Hematopoietic multipotent progenitor cell treated with erythropoietin and hydrocortisone succinate and interleukin-3 and kit ligand, for 4 days (in vitro differentiated cells): Measurements from ENCODE around the gene EIF4A2.
A peak's percentile ranks its signal among the peaks of the same experiment; 100 is the strongest.

Experiments used
- DNase-seq: peaks from one replicate; pipeline ENCODE4 v3.0.0-alpha.2; 2015

The EIF4A2 gene

DNA sequence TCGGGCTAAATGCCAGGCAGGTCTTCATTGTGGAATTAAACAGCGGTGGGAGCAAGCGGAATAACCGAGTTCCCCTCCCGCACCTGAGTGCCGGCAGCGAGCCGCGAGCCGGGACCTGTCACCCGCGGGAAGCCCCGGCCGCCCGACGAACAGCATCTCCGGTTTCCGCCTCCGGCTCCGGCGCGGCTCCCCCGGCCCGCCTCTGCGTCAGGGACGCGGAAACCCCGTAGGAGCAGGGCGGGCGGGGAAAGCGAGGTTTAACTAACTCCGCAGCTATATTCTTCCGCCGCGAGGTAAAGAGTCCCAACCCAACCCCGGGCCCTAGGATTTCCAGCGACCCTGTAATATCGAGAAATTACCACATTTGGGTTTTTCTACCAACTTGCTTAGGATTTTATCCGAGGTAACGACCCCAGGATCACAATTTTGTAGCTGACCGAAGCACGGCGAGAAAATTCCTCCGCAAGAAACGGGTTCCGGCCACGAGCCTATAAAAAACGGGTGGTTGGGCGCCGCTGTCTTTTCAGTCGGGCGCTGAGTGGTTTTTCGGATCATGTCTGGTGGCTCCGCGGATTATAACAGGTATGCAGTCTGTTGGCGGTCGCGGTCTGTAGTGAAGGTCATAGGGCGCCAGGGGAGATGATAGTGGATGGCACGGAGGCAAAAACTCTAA lies at the start of gene EIF4A2:
TSS of gene EIF4A2 (plus strand) at position 520 of the 673 bp plus-strand sequence. CDS start at position 554, 34 bp downstream.
- peak; percentile 96 for DNase-seq

DNA sequence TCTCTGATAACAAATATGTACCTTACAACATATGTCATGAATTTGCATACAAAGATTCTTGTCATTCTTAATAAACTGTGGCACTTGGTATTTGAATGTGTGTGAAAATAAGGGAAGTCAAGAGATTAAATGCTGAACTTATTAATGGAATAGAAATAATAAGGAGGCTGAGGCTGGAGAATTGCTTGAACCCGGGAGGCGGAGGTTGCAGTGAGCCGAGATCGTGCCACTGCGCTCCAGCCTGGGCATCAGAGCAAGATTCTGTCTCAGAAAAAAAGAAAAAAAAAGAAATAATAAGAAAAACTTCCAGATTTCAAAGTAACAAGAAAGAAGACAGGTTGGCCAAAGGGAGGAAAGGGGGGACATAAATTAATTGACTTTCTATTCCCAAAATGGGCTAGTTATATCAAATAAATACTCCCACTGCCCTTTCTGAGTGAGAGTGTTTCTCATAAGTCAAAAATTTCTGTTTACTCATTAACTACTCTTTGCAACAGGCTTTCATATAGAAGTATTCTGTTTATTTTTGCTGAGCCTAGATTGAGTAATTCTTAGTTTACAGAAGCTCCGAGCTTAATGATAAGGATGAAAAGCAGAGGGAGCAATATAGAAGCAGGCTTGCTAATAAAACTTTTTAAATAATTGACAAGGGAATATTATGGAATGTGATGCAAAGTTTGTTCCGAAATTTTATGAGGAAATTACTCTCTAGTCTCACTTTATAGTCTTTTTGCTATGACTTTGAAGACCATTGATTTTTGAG lies 40.6 kb upstream of the EIF4A2 start:
- DNase-seq = no peak

DNA sequence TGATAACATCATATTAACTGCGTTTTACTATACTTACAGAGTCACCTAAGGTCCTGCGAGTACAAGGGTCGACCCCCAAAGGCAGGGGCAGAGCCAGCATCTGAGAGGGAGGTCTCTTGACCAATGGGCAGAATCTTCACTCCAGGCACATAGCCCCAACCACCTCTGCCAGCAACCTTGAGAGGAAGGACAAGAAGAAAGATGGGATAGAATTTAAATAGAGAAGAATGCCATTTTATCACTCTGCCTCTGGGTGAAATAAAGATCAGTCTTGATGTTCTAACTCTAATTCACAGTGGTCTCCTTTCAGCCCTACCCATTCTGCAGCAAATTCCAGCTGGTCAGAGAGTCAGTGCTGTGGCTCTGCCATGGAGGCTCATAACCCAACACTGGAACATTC lies 39.7 kb upstream of the EIF4A2 start:
- no peak for DNase-seq

DNA sequence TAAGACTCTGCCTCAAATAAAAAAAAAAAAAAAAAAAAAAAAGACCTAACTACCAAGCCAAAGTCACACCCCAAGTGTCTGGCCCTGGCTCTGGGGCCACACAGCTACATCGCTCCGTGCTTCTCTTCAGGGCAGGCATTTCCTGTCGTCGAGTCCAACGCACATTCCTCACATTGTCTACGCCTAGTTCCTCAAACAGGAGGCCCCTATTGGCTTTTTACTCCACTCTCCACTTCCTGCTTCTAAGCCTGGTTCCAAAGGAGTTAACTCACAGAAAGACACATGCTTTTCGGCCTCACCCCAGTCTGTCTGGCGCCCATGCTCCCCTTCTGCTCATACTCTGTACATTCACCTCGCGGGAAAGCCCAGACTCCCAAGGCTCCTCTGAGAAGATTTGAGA lies 37.4 kb upstream of the EIF4A2 start:
- DNase-seq = peak; percentile 83

DNA sequence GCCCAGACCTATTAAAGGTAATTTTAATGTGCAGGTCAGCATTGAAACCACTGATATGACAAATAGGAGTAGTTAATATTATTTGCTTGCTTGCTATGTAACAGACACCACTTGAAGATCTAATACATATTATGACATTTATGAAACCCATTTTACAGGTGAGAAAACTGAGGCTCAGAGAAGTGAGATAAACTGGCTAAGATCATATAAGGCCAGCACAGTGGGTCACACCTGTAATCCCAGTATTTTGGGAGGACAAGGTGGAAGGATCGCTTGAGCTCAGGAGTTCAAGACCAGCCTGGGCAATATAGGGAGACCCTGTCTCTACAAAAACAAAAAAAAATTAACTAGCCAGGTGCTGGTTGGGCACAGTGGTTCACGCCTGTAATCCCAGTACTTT lies 33.1 kb upstream of the EIF4A2 start:
- DNase-seq = no peak

DNA sequence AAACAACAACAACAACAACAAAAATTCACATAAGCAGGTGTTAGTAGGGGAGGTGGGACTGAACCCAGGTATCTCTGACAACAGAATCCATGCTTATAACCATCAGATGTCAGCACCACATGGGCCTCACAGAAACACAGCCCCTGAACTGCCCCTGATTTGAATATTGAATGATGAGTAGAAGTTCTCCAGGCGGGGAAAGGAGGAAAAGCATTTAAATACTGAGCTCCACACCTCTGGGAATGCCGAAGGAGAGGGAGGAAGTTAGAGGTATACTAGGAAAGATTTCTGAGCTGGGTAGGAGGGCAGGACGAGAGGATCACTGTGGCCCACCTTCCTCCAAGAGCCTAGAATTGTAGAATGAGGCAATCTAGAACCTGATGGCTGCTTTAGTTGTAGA lies 31.9 kb upstream of the EIF4A2 start:
- no peak for DNase-seq

DNA sequence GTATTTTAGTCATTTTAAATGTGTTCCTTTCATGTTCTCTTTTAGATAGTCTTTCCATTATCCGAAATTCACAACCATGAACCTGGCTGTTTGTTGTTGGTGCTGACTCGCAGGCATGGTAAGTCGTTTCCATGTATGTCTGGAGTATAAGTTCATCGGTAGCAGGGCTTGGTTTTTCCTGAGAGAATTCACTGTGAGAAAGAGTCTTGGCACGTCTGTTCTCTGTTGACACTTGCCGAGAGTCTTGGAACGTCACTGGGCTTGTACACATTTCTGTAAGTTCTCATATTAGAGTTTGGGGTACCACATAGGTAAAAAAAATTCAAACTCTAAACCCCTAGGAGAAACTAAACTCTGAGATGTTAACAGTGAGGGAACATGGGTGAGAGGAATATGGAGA lies 29.4 kb upstream of the EIF4A2 start:
- DNase-seq = no peak

DNA sequence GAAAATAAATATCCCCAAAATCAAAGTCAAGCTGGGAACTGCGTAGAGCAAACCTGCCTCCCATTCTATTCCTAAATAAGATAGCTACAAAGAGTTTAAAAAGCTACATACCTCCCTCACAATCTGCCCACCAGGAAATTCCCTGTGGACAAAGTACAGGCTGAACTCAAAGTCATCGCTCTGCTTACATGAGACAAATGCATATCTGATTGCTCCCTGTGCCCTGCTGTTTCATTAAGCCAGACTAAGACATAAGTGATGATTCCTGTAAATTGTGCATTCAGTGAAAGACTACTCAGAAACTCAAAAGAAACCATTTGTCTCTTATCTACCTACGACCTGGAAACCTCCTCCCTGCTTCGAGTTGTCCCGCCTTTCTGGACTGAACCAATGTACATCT lies 28.5 kb upstream of the EIF4A2 start:
- no peak for DNase-seq

DNA sequence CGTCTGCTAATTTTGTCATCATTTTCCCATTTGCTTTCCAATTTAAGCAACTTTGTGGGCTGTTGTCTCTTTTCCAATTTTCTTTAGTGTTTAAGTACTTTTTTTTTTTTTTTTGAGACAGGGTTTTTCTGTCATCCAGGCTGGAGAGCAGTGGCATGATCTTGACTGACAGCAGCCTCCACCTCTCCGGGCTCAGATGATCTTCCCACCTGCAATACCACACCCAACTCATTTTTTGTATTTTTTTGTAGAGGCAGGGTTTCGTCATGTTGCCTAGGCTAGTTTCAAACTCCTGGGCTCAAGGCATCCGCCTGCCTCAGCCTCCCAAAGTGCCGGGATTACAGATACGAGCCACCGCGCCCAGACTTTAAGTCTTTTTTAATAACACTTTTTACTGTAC lies 26.2 kb upstream of the EIF4A2 start:
- DNase-seq = no peak

DNA sequence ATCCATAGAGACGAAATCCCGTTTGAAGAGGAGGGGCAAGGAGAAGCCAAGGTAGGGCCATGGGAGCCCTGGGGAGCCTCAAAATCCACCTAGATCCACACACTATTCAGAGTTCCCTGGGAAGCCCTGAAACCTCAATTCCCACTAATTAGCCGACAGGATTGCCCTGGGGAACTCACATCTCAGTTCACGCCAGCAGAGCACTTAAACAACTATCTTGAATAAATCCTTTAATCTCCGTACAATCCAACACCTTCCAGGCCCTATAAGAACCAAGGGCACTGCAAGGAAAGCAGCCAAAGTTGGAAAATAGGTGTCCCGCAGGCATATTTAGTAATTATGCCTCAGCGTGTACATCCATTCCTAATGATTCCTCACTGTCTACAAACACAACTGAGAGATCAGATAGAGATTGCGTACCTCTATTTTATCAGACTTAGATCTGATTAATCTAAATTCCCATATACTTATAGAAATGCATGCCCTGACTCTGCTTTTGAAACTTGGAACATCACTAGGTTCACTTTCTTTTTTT lies 25.6 kb upstream of the EIF4A2 start:
- no peak for DNase-seq

DNA sequence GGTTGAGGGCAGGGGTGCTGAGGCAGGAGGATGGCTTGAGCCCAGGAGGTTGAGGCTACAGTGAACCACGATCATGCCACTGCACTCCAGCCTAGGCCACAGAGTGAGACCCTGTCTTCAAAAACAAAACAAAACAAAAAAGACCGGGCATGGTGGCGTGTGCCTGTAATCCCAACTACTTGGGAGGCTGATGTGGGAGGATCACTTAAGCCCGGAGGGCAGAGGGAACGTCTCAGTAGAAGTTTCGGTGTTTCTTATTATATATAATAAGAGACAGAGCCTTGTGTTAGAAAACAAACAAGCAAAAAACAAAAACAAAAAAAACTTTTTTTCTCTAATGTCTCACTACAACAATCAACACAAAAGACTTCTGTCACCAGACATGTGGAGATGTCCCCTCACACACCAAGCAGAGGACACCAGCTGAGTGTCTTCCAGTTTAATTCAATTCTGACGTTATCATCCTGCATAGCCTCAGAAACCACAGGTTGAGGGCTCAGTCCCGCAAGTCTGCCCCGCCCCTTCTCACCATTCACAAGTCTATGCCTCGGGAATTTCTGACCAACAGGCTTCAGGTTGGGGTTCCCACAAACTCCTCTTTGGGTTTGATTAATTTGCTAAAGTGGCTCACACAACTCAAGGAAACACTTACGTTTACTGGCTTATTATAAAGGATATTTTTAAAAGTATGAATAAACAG lies 24.0 kb upstream of the EIF4A2 start:
- DNase-seq = peak; percentile 31

DNA sequence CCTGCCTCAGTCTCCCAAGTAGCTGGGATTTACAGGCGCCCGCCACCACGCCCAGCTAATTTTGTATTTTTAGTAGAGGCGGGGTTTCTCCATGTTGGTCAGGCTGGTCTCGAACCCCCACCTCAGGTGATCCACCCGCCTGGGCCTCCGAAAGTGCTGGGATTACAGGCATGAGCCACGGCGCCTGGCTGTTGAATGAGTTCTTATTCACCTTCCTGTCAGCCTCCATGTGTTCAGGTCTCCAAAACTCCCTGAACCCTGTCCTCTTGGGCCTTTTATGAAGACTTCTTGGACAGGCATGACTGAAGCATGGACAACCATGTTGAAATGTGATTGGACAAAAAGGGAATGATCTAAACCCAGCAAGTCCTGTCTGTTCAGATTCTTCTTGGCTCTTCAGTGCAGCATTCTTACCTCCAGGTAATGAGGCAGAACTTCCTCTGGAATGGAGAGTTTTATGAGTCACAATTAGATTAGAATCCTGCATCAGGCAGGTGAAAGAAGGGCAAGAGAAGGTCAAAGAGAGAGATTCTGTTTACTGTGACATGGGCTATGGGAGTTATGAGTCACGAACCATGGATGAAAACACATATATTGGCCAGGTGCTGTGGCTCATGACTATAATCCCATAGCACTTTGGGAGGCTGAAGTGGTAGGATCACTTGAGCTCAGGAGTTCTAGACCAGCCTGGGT lies 23.1 kb upstream of the EIF4A2 start:
- DNase-seq = no peak

DNA sequence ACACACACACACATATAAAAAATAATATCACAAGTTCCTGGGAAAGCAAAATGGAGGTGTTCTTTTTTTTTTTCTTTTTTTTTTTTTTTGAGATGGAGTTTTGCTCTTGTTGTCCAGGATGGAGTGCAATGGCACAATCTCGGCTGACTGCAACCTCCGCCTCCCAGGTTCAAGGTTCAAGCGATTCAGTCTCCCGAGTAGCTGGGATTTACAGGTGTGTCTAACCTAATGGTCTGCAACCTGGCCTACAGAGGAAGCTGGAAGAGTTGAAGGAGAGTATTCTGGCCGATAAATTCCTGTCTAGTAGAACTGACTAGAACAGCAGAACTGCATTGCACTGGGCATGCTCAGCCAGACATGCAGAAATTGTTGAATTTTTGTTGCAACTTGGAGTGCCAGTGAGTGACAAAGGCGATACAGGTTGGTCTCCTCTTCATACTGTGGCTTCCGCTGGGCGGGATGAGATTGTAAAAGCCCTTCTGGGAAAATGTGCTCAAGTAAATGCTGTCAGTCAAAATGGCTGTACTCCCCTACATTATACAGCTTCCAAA lies 22.4 kb upstream of the EIF4A2 start:
- no peak for DNase-seq

DNA sequence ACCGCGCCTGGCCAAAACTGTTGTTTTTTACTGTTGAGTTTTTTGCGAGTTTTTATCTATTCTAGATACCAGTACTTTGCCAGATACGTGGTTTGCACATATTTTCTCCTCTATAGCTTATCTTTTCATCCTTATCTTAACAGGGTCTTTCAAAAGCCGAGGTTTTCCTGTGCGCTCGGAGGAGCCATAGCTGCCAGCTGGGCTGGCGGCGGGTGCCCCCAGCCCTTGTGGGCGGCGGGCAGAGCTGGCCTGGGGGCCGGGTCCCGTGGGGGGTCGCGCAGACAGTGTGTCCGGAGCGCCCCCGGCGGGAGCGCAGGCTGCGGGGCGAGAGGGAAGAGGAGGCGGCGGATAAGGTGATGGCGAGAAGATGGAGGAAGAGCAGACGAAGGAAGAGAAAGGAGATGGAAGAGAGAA lies 11.1 kb upstream of the EIF4A2 start:
- DNase-seq = peak; percentile 57

DNA sequence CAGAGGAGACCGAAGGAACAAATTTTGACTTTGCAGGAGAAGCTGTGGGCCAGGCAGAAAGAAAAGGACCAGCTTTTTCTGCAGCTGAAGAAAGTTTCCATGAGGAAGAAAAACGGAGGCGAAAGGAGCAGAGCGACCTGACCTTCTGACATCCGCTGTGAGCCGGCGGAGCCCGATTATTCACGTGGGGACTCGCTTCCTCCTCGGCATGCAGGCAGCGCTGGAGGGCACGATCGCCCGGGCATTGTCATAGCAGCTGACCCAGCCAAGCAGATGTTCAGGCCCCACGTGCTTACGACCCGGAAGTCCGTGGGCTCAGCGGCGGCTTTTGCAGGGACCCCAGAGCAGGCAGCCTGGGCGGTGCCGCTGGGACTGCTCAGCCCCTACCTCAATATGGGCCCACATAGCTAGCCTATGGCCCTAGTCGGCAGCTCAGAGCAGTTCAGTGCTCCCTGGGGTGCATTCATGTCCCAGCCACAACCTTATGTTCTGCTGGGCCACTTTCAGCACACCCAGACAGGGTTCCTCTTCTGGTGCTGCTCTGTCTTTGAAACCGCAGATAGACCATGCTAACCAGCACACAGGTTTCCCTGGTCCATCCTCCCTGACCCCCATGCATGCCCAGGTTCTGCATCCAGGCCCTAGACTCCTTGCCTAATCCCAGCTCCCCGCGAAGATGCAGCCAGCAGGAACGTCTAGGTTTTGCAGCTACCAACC lies 10.5 kb upstream of the EIF4A2 start:
- peak; percentile 87 for DNase-seq

DNA sequence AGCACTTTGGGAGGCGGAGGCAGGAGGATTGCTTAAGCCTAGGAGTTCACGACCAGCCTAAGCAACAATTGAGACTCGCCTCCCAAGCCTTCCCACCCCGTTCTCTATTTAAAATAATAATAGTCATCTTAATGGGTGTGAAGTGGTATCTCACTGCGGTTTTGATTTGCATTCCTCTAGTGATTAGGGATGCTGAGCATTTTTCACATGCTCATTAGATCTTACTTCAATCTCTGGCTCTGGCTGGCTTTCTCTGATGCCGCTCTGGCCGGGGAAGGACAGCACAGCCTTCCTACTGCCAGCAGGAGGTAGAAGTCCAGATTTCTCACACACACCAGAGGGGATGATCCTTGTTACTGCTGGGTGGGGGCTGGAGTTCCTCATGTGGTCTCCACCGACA lies 7.4 kb upstream of the EIF4A2 start:
- DNase-seq = no peak

DNA sequence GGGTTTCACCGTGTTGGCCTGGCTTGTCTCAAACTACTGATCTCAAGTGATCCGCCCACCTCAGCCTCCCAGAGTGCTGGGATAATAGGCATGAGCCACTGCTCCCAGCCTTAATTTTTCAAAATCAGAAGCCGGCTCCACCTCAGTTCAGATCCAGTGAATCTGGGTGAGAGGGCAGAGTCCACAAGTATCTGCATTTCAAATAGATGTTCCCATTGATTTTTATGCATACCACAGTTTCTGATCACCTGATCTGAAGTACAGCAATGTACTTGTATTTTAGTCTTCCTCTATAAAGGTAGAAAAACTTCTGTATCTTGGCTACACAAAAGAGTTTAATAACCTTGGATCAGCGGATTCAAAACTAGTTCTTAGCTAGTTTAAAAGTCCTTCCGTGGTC lies 4.2 kb upstream of the EIF4A2 start:
- DNase-seq = no peak

DNA sequence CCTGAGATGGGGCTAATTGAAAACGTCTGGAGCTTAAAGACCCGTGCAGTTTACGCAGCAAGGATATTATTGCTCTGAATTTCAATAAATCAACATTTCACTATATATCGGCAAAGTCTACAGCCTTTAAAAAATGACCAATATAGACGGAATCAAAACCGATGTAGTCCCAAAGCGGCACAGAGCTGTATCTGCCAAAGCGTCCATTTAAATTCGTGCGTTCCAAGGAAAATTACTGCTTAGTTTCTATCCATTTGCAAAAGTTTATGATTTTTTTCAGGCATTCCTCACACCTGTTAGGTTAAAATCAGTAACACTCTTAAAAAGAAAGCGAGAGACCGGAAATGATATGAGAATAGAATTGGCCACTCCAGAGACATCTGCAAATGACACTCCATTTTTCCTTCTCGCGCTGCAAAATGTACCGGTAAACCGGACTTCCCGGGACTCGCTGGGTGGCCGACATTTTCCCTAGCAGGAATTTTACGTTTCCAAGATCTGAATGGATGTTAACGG lies 777 bp upstream of the EIF4A2 start:
- DNase-seq = peak; percentile 53

DNA sequence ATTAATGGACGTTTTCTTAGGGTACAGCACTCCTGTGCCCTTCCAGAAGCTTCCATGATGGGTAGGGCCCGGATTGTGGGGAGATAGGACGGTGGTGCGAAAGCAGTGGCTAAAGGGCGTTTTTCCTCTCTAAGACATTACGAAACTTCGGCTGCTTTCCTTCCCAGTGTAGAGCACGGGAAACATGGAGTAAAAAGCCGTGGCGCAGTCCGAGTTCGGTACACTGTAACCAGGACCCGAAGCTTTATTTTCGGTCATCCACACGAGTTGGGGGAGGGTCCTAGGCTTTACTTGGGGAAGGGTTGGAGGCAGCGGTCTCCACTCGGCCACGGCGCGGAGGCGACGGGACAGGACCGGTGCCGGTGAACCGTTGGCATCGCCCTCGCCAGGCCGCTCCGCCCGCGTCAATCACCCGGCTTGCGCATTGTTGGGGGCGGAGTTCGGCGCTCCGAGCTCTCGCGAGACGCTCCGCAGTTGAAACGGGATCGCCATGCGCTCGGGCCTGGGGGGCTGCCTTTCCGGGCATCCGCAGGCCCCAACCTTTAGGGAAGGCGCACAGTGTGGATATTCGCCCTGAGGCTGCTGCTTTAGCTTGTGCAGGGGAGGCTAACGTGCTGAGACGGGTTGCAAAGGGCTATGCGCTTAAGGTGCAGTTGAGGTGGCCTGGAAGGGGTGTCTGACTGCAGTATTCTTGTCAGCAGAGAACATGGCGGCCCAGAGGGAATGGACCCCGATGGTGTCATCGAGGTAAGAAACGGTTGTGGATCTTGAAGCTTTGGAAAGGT lies 546 bp downstream of the EIF4A2 start:
- DNase-seq = peak; percentile 90

DNA sequence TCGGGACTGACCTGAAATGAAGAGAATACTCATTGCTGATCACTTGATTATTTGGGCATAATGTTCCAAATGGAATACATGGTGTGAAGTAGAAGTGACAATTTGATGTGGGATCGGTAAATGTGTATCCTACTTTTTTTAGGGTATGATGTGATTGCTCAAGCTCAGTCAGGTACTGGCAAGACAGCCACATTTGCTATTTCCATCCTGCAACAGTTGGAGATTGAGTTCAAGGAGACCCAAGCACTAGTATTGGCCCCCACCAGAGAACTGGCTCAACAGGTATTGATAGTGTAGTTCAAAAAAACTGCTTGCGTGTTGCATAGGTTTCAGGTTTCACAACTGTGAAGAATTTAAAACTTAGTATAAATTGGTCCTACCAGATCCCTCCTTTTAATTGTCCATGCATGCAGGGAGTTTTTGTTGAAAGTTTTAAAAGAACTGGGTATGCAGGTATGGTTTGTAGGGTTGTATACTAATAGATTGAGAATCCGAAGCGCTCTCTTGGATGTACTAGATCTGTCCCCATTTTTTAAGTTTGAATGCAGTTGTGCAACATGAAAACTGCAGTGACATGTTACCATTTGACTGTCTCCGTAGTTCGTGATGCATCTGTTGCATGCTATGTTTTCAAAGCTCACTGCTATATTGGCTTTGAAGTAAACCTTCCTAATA lies 1.6 kb downstream of the EIF4A2 start:
- DNase-seq = peak; percentile 20
